Stimulated activated CD4-positive, alpha-beta T cell treated with anti-CD3 and anti-CD28 coated beads, Interleukin-4, amount 100 ng/mL, for 48 hours (primary cell): ENCODE measurements around the gene COA8.

Source experiments
- DNase-seq, 2 donors: peaks; one replicate each; pipeline ENCODE4 v3.0.0-alpha.2; 2020; ENCODE audit warnings: low read depth in 2 of 2

The COA8 gene

GRCh38 chr14:103623308-103623707, 60.5 kb downstream of the COA8 start:
- no peak for DNase-seq

- DNase-seq, result no peak
Measured at GRCh38 chr14:103623883-103624482, 61.2 kb downstream of the COA8 start.

GRCh38 chr14:103624860-103625259, 62.1 kb downstream of the COA8 start:
- DNase-seq, result no peak

- no peak for DNase-seq
Measured at GRCh38 chr14:103625356-103626095, 62.8 kb downstream of the COA8 start.

- DNase-seq, result no peak
Measured at GRCh38 chr14:103626146-103626850, 63.5 kb downstream of the COA8 start.

- no peak for DNase-seq
Measured at GRCh38 chr14:103627073-103628025, 64.6 kb downstream of the COA8 start.

- DNase-seq, result peak in 1 of 2 donors; percentile 14
Measured at GRCh38 chr14:103628221-103628683, 65.5 kb downstream of the COA8 start.

- peak; percentile 78 to 84 for DNase-seq
Measured at GRCh38 chr14:103628684-103629502, 66.1 kb downstream of the COA8 start, which contains the start of gene KLC1. TSS of gene KLC1 (plus strand) at chr14:103629211. CDS start at chr14:103654565, 25,354 bp downstream.

GRCh38 chr14:103629503-103630121, 66.9 kb downstream of the COA8 start:
- DNase-seq, result peak; percentile 45 to 56

GRCh38 chr14:103630364-103631108, 67.8 kb downstream of the COA8 start:
- DNase-seq, result no peak

- DNase-seq, result no peak
Measured at GRCh38 chr14:103633391-103633790, 70.6 kb downstream of the COA8 start.

- no peak for DNase-seq
Measured at GRCh38 chr14:103634156-103634555, 71.4 kb downstream of the COA8 start.

GRCh38 chr14:103638594-103638993, 75.8 kb downstream of the COA8 start:
- no peak for DNase-seq
